ENCODE results near the gene SHROOM4. TPM values are rescaled to one million over a fixed set of nuclear protein-coding genes. Genes with fewer than 3 reads are reported as not detected.

The SHROOM4 gene
- total RNA-seq, 6 experiments from 2014 or later, result 0.55 to 2.0 (median 1.2) TPM

- H3K4me3 ChIP-seq, result no peak overlapping the region
- H3K4me1 ChIP-seq, result no peaks in the 10 kb centered on the region
- H3K36me3 ChIP-seq, result no peaks in the 10 kb centered on the region
- no peak for DNase-seq
- WGBS (ENCODE audit: insufficient coverage, low coverage, low lambda C conversion rate, missing lambda C conversion rate), result 59% methylated on average over 3 of the region's 3 CpGs
- H3K9me3 ChIP-seq, result no peaks in the 10 kb centered on the region
- H3K27ac ChIP-seq, result no peak overlapping the region
- H3K27me3 ChIP-seq, result no peaks in the 10 kb centered on the region
- no peak for ATAC-seq
- TF ChIP-seq CTCF (IDR thresholded peaks at IDR 0.05) (no peak), POLR2A (IDR thresholded peaks at IDR 0.05) (no peak)
- intact Hi-C loops (cut with DNase I), result no loop called here
Measured at GRCh38 chrX:50586980-50587379, 227.0 kb downstream of the SHROOM4 start.

- Histone ChIP-seq H3K4me1 (no peaks in the 10 kb centered on the region), H3K4me3 (no peak overlapping the region), H3K27me3 (no peaks in the 10 kb centered on the region), H3K27ac (no peak overlapping the region), H3K36me3 (no peaks in the 10 kb centered on the region), H3K9me3 (no peaks in the 10 kb centered on the region)
- peak; percentile 68 to 83 (median 74) for ATAC-seq
- no peak for DNase-seq
- intact Hi-C loops (cut with DNase I), result no loop called here
- no peak for TF ChIP-seq CTCF (IDR thresholded peaks at IDR 0.05)
- no peak for TF ChIP-seq POLR2A (IDR thresholded peaks at IDR 0.05)
Measured at GRCh38 chrX:50586407-50586806, 227.6 kb downstream of the SHROOM4 start.

GRCh38 chrX:50581405-50581804 lies 232.6 kb downstream of the SHROOM4 start:
- no peak overlapping the region for H3K4me3 ChIP-seq
- no peaks in the 10 kb centered on the region for H3K36me3 ChIP-seq
- H3K27ac ChIP-seq, result no peak overlapping the region
- intact Hi-C loops (cut with DNase I), result no loop called here
- no peaks in the 10 kb centered on the region for H3K9me3 ChIP-seq
- ATAC-seq, result no peak
- no CpG with 5 or more reads among the region's 1 CpG for WGBS (ENCODE audit: insufficient coverage, low coverage, low lambda C conversion rate, missing lambda C conversion rate)
- TF ChIP-seq CTCF (IDR thresholded peaks at IDR 0.05), result no peak
- TF ChIP-seq POLR2A (IDR thresholded peaks at IDR 0.05), result no peak
- no peaks in the 10 kb centered on the region for H3K27me3 ChIP-seq
- H3K4me1 ChIP-seq, result no peaks in the 10 kb centered on the region
- no peak for DNase-seq

- ATAC-seq (peak; percentile 72 to 90 (median 85)), DNase-seq (peak in 1 of 3 donors; percentile 44)
- no peak for TF ChIP-seq POLR2A (IDR thresholded peaks at IDR 0.05)
- peak; percentile 62 to 68 (median 64) for TF ChIP-seq CTCF (IDR thresholded peaks at IDR 0.05)
- H3K4me1 ChIP-seq, result no peaks in the 10 kb centered on the region
- no peak overlapping the region for H3K27ac ChIP-seq
- no peaks in the 10 kb centered on the region for H3K9me3 ChIP-seq
- H3K36me3 ChIP-seq, result no peaks in the 10 kb centered on the region
- H3K4me3 ChIP-seq, result no peak overlapping the region
- intact Hi-C loops (cut with DNase I), result no loop called here
- 6% methylated on average over 2 of the region's 2 CpGs for whole genome bisulfite sequencing (ENCODE audit: insufficient coverage, low coverage, low lambda C conversion rate, missing lambda C conversion rate)
- no peaks in the 10 kb centered on the region for H3K27me3 ChIP-seq
Measured at GRCh38 chrX:50579955-50580354, 234.0 kb downstream of the SHROOM4 start.

GRCh38 chrX:50577326-50577725 lies 236.7 kb downstream of the SHROOM4 start:
- Histone ChIP-seq H3K27me3 (no peaks in the 10 kb centered on the region), H3K36me3 (no peaks in the 10 kb centered on the region), H3K9me3 (no peaks in the 10 kb centered on the region), H3K27ac (no peak overlapping the region), H3K4me3 (no peak overlapping the region), H3K4me1 (no peaks in the 10 kb centered on the region)
- intact Hi-C loops (cut with DNase I), result no loop called here
- TF ChIP-seq CTCF (IDR thresholded peaks at IDR 0.05) (no peak), POLR2A (IDR thresholded peaks at IDR 0.05) (no peak)
- WGBS (ENCODE audit: insufficient coverage, low coverage, low lambda C conversion rate, missing lambda C conversion rate), result 14% methylated on average over 1 of the region's 1 CpG
- DNase-seq (no peak), ATAC-seq (no peak)

Data from right lobe of liver (tissue), 6 donors.